HG02884 (cell line): ENCODE data around the gene TMEM240.

Experiments used
- ATAC-seq: cut with Tn5 transposase; IDR thresholded peaks from one replicate; pipeline ENCODE4 v1.9.1; 2021; ENCODE audit warnings: mild to moderate bottlenecking, moderate library complexity; ENCODE audit not compliant: unreplicated experiment

The TMEM240 gene

DNA sequence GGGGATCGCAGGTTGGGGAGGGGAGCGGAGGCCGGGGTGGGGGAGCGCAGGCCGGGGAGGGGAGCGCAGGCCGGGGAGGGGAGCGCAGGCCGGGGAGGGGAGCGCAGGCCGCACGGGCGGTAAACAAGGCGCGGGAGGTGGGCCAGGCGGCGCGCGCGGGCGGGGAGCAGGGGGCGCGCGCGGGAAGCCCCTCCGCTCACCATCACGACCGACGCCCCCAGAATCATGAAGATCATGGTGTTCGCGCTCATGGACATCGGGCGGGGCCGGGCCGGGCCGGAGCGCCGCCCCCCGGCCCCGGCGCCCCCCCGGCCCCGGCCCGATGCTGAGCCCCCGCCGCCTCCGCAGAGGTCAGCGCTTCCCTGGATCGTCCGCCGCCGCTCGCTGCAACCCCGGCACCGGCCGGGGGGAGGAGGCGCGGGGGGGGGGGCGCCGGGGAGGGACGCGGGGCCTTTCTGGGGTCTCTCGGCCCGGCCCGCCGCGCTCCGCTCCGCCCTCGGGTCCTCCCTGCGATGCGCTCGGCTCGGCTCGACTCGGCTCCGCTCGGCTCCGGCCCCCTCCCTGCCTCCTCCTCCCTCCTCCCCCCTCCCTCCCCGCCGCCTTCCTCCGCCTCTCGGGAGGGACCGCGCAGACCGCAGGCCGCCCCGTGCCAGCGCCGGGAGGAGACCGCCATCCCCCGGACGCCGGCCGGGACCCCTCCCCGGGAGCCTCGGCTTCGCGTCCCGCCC, at the start of gene TMEM240:
TSS of gene TMEM240 (minus strand) at position 535 of the 728 bp plus-strand sequence. CDS start at position 257, 278 bp downstream.
- ATAC-seq, result no peak

DNA sequence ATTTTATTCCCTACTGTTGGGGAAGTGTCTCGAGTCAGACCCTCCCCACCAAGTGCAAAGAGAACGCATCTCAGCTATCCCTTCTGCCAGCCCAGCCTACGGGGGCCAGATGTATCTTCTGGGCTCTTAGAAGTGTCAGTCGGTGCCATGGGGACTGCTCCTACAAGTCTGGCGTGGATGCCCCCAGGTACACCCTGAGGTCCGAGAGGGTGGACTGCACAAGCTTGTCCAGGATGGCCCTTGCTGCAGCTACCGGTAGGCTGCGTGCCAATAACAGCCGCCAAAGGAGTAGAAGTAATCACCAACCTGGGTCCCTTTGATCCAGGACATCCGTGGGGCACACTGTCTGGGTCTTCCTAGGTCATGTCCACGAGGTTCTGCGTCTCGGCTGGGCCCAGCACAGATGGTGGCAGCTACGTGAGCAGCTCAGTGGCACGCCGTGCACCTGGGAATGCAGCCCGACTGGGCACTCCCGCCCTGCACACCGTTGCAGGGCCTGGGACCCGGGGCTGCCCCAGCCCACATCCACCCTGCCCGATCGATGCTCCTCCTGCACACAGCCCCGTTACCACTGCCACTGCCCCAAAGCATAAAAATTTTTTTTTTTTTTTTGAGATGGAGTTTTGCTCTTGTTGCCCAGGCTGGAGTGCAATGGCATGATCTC, 43.1 kb upstream of the TMEM240 start:
- no peak for ATAC-seq

DNA sequence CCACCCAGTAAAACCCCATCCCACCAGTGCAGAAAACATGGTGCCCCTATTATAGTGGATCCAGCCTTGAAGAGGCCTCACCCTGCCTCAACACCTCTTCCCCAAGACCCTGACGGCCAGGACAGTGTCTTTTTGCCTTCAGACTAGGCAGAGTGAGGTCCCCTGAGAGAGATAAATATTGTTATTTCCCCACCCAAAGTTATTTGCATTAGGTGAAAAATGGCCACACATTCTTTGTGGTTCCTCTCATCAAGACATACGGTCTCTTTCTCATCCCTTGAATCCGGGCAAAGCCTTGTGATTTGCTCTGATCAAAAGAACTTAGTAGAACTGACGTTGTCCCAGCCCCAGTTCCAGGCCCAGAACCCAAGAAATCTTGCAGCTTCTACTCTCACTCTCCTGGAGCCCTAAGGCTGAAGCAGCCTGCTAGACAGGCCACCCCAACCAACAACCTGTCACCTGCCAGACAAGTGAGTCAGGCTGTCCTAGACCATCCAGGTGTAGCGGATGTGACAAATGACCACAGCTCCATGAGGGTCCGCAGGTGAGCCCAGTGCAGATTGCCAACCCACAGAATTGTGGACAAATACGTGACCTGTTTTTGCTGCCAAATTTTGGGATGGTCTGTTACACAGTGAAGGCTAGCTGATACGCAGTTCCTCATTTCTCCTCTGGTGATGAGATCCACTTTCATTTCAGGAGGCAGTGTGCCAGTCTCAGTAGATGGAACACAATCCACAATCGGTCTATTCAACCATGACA, 42.3 kb upstream of the TMEM240 start:
- no peak for ATAC-seq

DNA sequence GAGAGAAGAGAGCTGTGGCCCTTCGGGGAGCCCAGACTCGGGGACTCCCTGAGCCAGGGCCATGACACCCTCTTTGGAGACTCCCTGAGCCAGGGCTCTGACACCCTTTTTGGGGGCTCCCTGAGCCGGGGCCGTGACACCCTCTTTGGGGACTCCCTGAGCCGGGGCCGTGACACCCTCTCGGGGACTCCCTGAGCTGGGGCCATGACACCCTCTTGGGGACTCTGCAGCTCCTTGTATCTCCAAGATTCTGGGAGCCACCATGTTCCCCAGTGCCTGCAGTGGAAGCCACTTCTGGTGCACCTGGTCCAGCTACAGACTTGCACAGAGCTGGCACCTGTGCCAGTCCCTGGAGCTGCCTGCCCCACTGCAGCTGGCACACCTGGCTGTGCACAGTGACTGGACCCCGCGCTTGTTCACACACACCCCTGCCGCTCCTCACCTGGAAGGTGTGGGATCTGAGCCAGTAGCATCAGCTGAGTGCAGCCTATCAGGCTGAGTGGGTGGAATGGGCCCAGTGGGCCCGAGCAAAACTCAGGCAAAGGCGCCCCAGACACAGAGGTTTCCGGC, 38.0 kb upstream of the TMEM240 start:
- ATAC-seq, result no peak

DNA sequence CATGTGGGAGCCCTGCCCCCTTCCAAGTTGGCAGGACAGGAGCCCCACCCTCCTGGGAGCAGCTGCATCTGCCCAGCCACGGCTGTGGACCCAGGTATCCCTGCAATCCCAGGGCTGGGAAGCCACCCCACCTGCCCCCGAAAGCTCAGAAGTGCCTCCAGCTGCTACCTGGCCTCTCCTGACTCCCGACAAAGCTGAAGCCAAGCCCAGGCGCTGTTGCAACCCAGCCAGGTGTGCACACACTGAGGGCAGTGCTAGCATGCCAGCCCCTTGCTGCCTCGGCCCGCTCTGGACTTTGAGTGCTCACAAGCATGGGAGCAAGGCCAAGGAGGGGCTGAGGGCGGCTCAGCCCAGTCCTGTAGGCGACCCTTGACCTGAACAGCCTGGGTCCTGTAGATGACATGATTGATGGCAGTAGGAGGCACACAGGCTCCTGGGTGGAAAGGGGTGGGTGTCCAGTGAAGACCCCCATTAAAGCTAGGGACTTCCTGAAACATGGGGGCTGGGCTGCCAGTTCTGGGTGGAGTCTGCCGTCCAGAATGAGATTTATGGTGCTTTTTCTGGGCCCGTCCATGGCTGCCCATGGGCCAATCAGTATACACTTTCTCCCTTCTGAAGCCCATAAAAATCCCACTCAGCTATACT, 37.1 kb upstream of the TMEM240 start:
- no peak for ATAC-seq

DNA sequence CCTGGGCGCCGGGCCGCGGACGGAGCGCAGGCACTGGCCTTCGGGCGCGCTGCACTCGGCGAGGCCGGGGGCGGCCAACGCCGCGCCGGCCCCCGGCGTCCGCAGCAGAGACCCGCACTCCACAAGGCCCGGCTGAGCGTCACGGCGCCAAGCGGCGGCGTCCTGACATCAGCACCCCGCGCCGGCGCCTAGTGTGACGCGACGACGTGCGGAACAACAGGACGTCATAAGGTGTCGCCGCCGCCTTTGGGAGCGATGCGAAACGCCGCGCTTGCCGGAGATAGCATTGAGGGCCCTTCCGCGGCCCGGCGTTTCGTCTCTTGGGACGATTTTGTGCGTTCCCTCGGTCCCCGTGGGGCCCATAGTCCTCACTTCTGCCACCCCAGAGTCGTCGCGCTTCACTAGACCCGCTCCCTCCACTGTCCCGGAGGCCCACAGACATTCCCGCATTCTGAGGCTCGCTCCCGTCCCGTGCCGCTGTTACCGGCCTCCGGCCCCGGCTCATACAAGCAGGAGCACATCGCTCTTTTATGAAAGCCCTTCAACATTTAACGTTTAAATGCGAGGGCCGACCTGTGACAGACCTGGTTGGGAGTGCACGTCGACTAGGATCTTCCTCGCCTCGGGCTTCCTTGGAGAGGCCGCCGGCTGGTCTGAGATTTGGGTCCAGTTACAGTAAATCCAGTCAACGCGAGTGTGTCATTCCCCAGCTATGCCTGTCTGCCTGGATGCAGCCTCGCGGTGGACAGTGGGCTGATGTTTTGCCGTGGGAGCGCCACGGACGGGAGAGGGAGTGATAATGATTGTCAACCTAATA, 34.5 kb upstream of the TMEM240 start, which contains the start of gene SSU72:
TSS of gene SSU72 (minus strand) at position 143 of the 817 bp plus-strand sequence. CDS start 306 bp downstream, outside the sequence.
- peak; percentile 74 for ATAC-seq

DNA sequence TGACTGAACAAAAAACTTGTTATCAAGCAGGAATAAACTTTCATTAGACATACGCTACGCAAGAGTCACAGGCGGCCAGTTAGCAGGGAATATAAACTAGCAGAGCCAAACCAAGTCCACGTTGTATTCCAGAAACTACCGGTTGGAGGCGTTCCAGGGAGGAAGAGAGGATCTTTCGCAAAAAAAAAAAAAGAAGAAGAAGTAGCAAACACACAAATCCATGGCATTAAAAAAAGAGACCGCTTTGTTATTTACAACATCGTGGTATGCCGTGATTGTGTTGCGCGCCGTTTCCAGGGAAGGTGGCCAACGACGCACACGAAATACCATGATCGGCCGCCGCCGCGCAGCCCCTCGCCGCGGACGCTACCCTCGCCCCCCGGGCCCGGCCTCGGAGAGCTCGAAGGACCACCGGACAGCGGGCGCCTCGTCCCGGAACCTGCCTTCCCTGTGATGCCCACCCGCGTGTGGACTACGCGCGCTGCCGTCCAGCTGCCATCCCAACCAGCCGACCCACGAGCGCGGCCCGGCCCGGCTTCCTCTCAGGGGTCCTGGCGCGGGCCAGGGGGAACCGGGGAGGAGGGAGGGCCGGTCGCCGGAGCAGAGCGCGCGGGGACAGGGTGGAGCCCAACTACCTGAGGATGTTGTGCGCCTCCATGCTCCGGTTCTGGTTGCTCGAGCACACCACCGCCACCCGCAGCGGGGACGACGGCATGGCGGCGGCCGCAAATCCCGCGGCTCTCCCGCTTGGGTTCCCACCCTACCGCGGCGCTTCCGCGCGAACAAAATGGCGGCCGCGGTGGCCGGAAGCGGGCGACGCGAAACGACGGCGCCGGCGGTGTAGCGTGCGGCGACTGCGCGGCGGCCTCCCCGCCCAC, 33.7 kb upstream of the TMEM240 start:
- ATAC-seq, result peak; percentile 53

DNA sequence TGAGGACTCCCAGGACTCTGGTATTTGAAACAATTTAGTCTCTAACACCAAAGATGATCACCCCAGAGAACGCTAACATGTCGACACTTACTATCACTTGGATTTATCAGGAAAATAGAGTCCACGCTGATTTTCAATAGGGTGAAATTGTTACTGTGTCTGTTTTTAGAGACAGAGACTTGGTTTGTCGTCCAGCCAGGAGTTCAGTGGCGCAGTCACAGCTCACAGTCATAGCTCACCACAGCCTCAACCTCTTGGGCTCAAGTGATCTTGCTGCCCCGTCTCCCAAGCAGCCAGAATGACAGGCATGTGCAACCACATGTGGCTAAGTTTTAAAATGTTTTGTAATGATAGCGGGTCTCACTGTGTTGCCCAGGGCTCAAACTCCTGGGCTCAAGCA, 28.9 kb upstream of the TMEM240 start:
- ATAC-seq, result no peak

DNA sequence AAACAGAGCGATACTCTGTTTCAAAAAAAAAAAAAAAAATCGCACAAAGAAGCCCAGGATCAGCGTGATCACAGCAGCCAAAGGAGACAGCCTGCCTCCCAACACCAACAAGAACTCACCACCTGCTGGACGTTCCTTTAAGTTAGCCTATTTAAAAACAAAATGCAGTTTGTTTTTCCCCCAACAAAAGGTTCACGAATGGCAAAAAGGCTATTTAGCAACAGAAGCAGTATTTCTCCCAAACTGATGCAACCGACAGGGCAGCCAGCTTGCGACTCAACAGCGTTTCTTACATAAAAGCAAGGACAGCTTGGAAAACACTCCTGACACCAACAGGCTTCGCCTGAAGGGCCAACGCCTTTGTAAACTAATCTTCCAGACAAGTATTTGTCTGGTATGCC, 27.5 kb upstream of the TMEM240 start:
- no peak for ATAC-seq

DNA sequence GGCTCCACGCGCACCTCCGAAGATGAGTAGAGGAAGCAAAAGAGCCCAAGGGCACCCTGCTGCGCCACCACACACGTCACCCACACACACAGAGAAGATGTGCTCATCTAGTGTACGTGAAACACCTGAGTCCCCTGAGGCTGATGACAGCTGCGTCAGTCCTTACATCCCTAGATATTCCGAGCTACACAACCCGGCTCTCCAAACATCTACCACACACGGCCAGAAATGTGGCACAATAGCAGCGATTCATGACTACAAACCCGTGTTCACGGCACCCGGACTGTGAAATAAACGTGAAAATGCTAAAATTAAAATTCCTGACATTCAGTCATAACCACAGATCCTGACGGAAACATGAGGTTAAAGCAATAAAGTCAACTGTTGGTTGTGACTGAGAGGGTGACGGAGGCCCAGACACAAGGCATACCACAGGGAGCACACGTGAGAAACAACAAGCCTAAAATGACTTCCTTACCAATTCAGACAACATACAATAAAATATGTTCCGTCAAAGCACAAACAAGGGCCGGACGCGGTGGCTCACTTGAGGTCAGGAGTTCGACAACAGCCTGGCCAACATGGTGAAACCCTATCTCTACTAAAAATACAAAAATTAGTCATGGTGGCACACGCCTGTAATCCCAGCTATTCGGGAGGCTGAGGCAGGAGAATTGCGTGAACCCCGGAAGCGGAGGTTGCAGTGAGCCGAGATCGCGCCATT, 26.9 kb upstream of the TMEM240 start:
- no peak for ATAC-seq

DNA sequence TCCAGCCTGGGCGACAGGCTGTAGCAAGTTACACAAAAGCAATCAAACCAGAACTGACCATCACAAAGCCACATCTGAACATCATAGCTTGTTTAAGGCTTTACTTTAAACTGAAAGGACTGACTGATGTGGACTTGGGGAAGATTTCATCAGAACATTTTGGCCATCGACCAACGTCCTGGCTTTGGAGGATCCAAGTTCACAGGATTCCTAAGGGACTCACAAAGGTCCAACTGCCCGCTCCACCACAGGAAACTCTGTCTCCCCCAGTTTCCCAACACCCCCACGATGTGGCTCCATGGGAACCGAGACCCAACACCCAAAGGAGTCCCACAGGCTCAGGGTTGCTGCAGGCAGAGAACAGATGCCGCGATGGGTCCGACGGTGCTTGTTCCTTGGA, 24.9 kb upstream of the TMEM240 start:
- ATAC-seq, result no peak

DNA sequence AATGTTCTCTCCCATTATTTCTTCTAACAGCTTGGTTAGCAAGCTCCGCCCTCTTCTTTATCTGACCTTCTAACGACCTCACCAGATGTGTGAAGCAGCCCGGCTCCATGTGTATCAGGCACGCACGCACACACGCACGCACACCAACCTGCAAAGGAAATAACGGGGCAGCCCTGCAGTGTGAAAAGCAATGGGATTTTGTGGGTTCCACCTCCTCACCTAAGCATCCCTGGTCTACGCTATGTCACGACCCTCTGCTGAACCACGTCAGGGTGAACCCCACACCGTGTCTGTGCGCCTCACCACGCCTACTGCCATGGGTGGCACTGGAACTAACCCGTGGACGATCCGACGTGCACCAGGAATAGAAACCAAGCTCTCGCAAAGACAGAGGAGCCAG, 23.8 kb upstream of the TMEM240 start:
- ATAC-seq, result no peak

DNA sequence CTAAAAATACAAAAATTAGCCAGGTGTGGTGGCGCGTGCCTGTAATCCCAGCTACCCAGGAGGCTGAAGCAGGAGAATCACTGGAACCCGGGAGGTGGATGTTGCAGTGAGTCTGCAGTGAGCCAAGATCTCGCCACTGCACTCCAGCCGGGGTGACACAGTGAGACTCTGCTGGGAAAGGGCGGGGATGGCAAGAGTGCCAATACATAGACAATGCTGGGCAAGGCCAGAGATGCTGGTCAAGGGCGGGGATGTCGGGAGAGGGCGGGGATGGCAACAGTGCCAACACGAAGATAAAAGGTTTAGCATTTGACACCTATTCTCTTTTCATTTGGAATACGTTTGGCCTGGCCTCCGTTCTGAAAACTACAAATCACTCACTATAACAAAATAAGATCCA, 23.3 kb upstream of the TMEM240 start:
- ATAC-seq, result no peak

DNA sequence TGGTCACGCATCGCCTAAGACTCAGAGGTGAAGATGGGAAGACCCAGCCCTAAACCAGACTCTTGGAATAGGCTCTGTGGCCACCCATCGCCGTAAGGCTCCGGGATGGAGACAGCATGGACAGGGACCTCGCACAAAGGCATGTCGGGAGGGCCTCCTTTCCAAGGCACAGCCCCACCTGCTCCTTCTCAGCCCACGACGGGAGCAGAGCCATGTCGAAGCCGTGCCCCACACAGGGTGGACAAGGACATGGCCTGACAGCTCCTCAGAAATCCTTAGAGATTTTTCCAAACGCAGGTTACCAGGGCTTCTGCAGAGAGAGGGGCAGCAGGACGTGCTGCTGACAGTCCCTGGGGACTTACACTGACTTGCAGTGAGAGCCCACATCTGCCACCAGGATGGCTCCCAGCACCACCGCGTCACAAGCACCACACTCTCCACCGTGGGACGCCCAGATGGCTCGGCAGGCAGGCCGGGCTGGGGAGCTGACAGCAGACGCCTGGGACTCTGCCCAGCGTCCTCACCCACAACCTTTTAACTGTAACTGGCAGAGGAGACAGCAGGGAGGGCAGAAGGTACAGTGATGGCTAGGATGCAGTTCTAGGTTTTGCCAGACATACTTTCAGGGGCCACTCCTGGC, 22.3 kb upstream of the TMEM240 start:
- ATAC-seq, result no peak

DNA sequence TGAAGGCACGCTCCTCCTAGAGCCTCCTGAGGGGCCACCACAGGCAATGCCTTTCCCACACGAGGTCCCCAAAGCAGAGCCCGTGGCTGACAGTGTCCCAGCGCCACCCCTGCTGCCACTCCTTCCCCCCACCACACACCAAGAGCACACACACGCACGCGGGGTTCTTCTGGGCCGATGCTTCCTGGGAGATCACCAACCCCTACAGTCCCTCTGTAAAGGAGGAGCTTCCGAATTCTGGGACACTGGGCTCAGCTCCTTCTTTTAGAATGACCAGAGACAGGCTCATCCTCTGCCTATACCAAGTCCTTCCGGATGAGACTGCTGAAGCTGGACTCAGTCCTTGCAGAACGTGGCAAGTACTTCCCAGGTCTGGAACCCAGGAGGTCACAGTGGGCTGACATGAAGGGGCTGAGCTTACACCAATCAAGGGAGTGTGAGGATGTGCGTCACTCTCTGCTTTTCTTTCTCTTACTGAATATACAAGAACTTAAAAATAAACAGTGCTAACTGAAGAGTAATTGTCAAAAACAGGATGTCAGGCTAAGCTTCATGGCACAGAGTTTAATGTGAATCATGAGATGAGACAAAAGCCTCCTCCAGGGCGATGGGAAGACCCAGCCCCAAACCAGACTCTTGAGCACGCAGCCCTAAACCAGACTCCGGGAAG, 21.5 kb upstream of the TMEM240 start:
- no peak for ATAC-seq

DNA sequence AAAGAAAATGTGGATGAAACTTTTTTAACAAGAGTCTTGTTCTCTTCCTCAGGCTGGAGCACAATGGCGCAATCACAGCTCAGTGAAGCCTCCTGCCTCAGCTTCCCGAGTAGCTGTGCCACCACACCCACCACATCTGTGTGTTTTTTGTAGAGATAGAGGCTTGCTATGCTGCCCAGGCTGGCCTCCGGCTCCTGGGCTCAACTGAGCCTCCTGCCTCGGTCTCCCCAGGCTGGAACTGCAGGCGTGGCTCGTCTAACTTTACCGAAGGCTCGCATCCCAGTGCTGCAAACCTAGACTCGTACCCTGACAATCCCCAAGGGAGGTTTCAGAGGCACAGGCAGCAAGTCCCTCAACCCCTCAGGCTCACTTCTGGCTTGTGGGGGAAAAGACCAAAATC, 19.8 kb upstream of the TMEM240 start:
- ATAC-seq, result no peak

DNA sequence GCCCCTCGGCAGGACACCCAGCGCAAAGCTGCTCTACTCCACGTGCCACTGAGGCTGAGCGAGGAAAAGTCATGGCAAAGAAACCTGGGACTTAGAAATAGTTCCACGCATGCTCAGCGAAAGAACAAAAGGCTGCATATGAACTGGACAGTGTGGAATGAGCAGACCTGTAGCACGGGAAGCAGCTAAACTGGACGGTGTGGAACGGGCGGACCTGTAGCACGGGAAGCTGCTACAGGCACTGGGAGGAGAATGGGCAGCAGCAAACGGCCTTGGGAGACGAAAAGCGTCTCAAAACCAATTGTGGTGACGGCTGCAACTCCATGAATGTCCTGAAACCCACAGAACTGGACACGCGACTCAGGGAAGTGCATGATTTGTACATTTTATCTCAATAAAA, 18.6 kb upstream of the TMEM240 start:
- ATAC-seq, result no peak
